ENCODE results near the gene UBE2L6. TPM values are rescaled to one million over a fixed set of nuclear protein-coding genes. Genes with fewer than 3 reads are reported as not detected.

The UBE2L6 gene
- total RNA-seq, 1 donor from 2014 or later: 69.2 TPM

- Mint-ChIP-seq H3K36me3 (ENCODE audit: low read depth) (no peaks in the 10 kb centered on the region), H3K9me3 (no peaks in the 10 kb centered on the region), H3K27me3 (peaks cover 6% of the 10 kb centered on the region), H3K27ac (no peak overlapping the region), H3K4me3 (no peak overlapping the region), H3K4me1 (peaks cover 8% of the 10 kb centered on the region)
- no peak for ATAC-seq (ENCODE audit: low read depth)
- POLR2A ChIA-PET: no interaction called here
- TF ChIP-seq CTCF (IDR thresholded peaks at IDR 0.05): no peak
- CTCF ChIA-PET: no interaction called here
- intact Hi-C loops (cut with micrococcal nuclease): no loop called here
- DNase-seq: no peak
These were observed 19.3 kb upstream of the UBE2L6 start for GRCh38 chr11:57586711-57587245.

- Mint-ChIP-seq H3K4me3 (no peak overlapping the region), H3K4me1 (peaks cover 8% of the 10 kb centered on the region), H3K27me3 (no peaks in the 10 kb centered on the region), H3K36me3 (ENCODE audit: low read depth) (no peaks in the 10 kb centered on the region), H3K9me3 (no peaks in the 10 kb centered on the region), H3K27ac (no peak overlapping the region)
- no peak for TF ChIP-seq CTCF (IDR thresholded peaks at IDR 0.05)
- ChIA-PET POLR2A (no interaction called here), CTCF (no interaction called here)
- no peak for ATAC-seq (ENCODE audit: low read depth)
- intact Hi-C loops (cut with micrococcal nuclease): no loop called here
- DNase-seq: no peak
These were observed 17.8 kb upstream of the UBE2L6 start for GRCh38 chr11:57585301-57585700.

GRCh38 chr11:57584341-57584740 is 16.9 kb upstream of the UBE2L6 start:
- no peaks in the 10 kb centered on the region for H3K9me3 Mint-ChIP-seq
- CTCF ChIA-PET: no interaction called here
- no peak for ATAC-seq (ENCODE audit: low read depth)
- no peaks in the 10 kb centered on the region for H3K36me3 Mint-ChIP-seq (ENCODE audit: low read depth)
- H3K4me3 Mint-ChIP-seq: no peak overlapping the region
- H3K27me3 Mint-ChIP-seq: no peaks in the 10 kb centered on the region
- intact Hi-C loops (cut with micrococcal nuclease): no loop called here
- no peak for DNase-seq
- POLR2A ChIA-PET: no interaction called here
- no peak for TF ChIP-seq CTCF (IDR thresholded peaks at IDR 0.05)
- H3K4me1 Mint-ChIP-seq: peaks cover 8% of the 10 kb centered on the region
- H3K27ac Mint-ChIP-seq: no peak overlapping the region

DNA sequence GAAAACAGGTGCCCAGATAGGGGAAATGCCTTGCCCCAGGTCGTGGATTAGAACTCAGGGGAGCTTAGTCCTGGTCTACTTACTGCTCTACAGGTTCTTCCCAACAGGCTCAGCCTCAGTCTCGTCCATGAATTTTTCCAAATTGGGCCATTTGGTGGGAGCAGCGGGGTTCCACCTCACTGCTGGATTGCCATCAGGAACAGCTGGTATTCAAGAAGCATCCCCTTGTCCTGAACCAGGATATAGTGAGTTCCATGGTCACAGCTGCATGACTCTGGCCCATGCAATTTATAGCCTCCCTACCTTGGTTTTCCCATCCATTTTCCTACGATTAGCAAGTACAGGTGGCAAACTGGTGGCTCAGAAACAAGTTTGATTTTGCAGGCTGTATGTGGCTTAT is 6.6 kb upstream of the UBE2L6 start:
- Mint-ChIP-seq H3K36me3 (ENCODE audit: low read depth) (no peaks in the 10 kb centered on the region), H3K4me1 (no peaks in the 10 kb centered on the region), H3K9me3 (no peaks in the 10 kb centered on the region), H3K27ac (no peak overlapping the region), H3K27me3 (peaks cover 4% of the 10 kb centered on the region), H3K4me3 (no peak overlapping the region)
- intact Hi-C loops (cut with micrococcal nuclease): no loop called here
- no peak for TF ChIP-seq CTCF (IDR thresholded peaks at IDR 0.05)
- ChIA-PET POLR2A (no interaction called here), CTCF (interaction anchor here (0.6 to 1.2 kb wide), 2 partner anchors 66 to 71 kb away, joined by 3 read pairs; no protein-coding TSS in a partner anchor)
- ATAC-seq (ENCODE audit: low read depth) (no peak), DNase-seq (no peak)

DNA sequence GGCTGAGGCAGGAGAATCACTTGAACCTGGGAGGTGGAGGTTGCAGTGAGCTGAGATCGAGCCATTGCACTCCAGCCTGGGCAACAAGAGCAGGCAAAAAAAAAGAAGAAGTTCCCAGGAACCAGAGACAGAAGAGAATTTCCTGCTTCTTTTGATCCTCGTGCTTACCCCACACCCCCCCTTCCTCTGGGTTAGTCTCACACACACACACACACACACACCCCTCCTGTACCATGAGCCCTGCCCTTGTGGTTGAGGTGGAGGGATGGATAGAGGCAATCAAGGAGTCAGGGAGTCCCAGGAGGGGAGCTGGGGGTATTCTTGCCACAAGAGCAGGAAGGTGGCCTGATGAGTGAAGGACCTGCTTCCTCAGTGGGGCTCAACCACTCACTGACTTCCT is 4.1 kb upstream of the UBE2L6 start:
- Mint-ChIP-seq H3K4me1 (peaks cover 12% of the 10 kb centered on the region), H3K27me3 (peaks cover 4% of the 10 kb centered on the region), H3K4me3 (no peak overlapping the region), H3K27ac (no peak overlapping the region), H3K9me3 (no peaks in the 10 kb centered on the region), H3K36me3 (ENCODE audit: low read depth) (peaks cover 3% of the 10 kb centered on the region)
- CTCF ChIA-PET: interaction anchor here (5.5 kb wide), 1 partner anchor 69 kb away, joined by 61 read pairs; no protein-coding TSS in a partner anchor
- no peak for DNase-seq
- intact Hi-C loops (cut with micrococcal nuclease): no loop called here
- no peak for ATAC-seq (ENCODE audit: low read depth)
- no peak for TF ChIP-seq CTCF (IDR thresholded peaks at IDR 0.05)
- POLR2A ChIA-PET: interaction anchor here (0.5 kb wide), 1 partner anchor 134 kb away, joined by 4 read pairs; no protein-coding TSS in a partner anchor
